ENCODE measurements around the gene RPL13.
"Not testable (repeated sequence)": the region's sequence is repeated elsewhere in the genome, so short reads cannot be mapped to it uniquely, and the experiment has no call there.

The RPL13 gene

GRCh38 chr16:89577055-89577759, 16.7 kb downstream of the RPL13 start:
- FAIRE-seq = no peak

GRCh38 chr16:89579351-89579750, 18.9 kb downstream of the RPL13 start:
- FAIRE-seq = no peak

GRCh38 chr16:89581045-89581695, 20.7 kb downstream of the RPL13 start:
- FAIRE-seq = no peak

- no peak for FAIRE-seq
Observed at GRCh38 chr16:89581861-89582563, 21.5 kb downstream of the RPL13 start.

GRCh38 chr16:89582614-89583196, 22.2 kb downstream of the RPL13 start:
- FAIRE-seq = no peak

- no peak for FAIRE-seq
Observed at GRCh38 chr16:89583197-89583894, 22.9 kb downstream of the RPL13 start.

- no peak for FAIRE-seq
Observed at GRCh38 chr16:89583895-89584644, 23.6 kb downstream of the RPL13 start.

GRCh38 chr16:89584768-89585549, 24.5 kb downstream of the RPL13 start:
- no peak for FAIRE-seq

GRCh38 chr16:89586218-89586617, 25.7 kb downstream of the RPL13 start:
- no peak for FAIRE-seq

- no peak for FAIRE-seq
Observed at GRCh38 chr16:89586853-89587252, 26.4 kb downstream of the RPL13 start.

- FAIRE-seq = not testable (repeated sequence)
Observed at GRCh38 chr16:89587676-89588075, 27.2 kb downstream of the RPL13 start.

- FAIRE-seq = no peak
Observed at GRCh38 chr16:89588413-89589109, 28.1 kb downstream of the RPL13 start.

GRCh38 chr16:89589241-89589926, 28.9 kb downstream of the RPL13 start:
- FAIRE-seq = no peak

GRCh38 chr16:89593841-89594240, 33.4 kb downstream of the RPL13 start:
- FAIRE-seq = no peak

GRCh38 chr16:89595330-89596060, 35.0 kb downstream of the RPL13 start:
- FAIRE-seq = no peak

- no peak for FAIRE-seq
Observed at GRCh38 chr16:89596061-89596689, 35.7 kb downstream of the RPL13 start.

GRCh38 chr16:89596957-89597649, 36.6 kb downstream of the RPL13 start:
- FAIRE-seq = no peak

- FAIRE-seq = no peak
Observed at GRCh38 chr16:89598199-89598598, 37.7 kb downstream of the RPL13 start.
